NT2/D1 (cell line): ENCODE measurements around the gene SGMS2.

Experiments
- SUZ12 ChIP-seq: IDR thresholded peaks from 2 replicates; pipeline ENCODE4 v1.6.1; 2011; ENCODE audit not compliant: insufficient read length, insufficient read depth; ENCODE audit errors: extremely low read depth
- YY1 ChIP-seq: IDR thresholded peaks from 2 replicates; pipeline ENCODE4 v1.6.1; 2011; ENCODE audit not compliant: insufficient read length, insufficient read depth
- ZNF274 ChIP-seq: IDR thresholded peaks from 2 replicates; pipeline ENCODE4 v1.6.1; 2011; ENCODE audit warnings: mild to moderate bottlenecking, low read depth, low read length

DNA sequence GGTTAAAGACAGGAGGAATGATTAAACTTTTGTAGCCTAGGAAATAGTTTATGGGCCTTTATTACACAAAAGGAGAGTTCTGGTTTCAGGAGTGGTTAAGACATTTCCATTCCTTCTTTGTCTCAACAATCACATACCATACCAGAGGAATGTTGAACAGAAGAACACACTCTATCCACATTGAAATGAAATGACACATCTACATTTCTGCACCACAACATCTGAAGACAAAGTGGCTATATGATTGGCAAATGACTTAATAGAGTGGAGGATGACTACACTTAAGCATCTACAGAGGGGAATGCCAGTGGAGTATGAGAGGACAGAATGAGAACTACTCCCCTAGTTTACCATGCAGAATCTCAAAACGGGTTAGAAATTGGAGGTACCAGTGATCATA is 114.6 kb downstream of the SGMS2 start:
- TF ChIP-seq SUZ12 (no peak), YY1 (no peak), ZNF274 (no peak)
